Measurements from ENCODE around the gene RELCH.

Gene RELCH

GRCh38 chr18:62324181-62324828 is 137.2 kb downstream of the RELCH start:
- peak; percentile 59 for DNase-seq

GRCh38 chr18:62324917-62325805 is 138.1 kb downstream of the RELCH start, which contains the start of gene TNFRSF11A:
TSS of gene TNFRSF11A (plus strand) at chr18:62325310. CDS start at chr18:62325353, 43 bp downstream.
- no peak for DNase-seq

GRCh38 chr18:62325806-62326645 is 139.0 kb downstream of the RELCH start:
- DNase-seq = no peak

GRCh38 chr18:62326646-62327348 is 139.7 kb downstream of the RELCH start:
- no peak for DNase-seq

GRCh38 chr18:62327977-62328376 is 140.9 kb downstream of the RELCH start:
- no peak for DNase-seq

GRCh38 chr18:62328586-62329525 is 141.8 kb downstream of the RELCH start:
- DNase-seq = no peak

- no peak for DNase-seq
Measured at GRCh38 chr18:62329691-62330454, 142.8 kb downstream of the RELCH start.

- no peak for DNase-seq
Measured at GRCh38 chr18:62330650-62331049, 143.6 kb downstream of the RELCH start.

- peak; percentile 82 for DNase-seq
Measured at GRCh38 chr18:62331581-62332356, 144.7 kb downstream of the RELCH start.

GRCh38 chr18:62332431-62332830 is 145.4 kb downstream of the RELCH start:
- DNase-seq = peak; percentile 63

- DNase-seq = no peak
Measured at GRCh38 chr18:62332964-62333695, 146.1 kb downstream of the RELCH start.

GRCh38 chr18:62334120-62334519 is 147.1 kb downstream of the RELCH start:
- DNase-seq = no peak

- no peak for DNase-seq
Measured at GRCh38 chr18:62335494-62335893, 148.4 kb downstream of the RELCH start.

GRCh38 chr18:62336618-62337017 is 149.6 kb downstream of the RELCH start:
- DNase-seq = no peak

- no peak for DNase-seq
Measured at GRCh38 chr18:62337336-62337735, 150.3 kb downstream of the RELCH start.

GRCh38 chr18:62338446-62339105 is 151.5 kb downstream of the RELCH start:
- DNase-seq = no peak

GRCh38 chr18:62339106-62339988 is 152.3 kb downstream of the RELCH start:
- DNase-seq = peak; percentile 17

All from MV-4-11 (cell line).